ENCODE data around the gene FAM89B.

Gene FAM89B

GRCh38 chr11:65583589-65583988, 11.3 kb downstream of the FAM89B start:
- no peak overlapping the region for H3K4me3 ChIP-seq (ENCODE audit: low read length)
- no peak for DNase-seq (ENCODE audit: low read depth, low spot score)

GRCh38 chr11:65584106-65584505, 11.8 kb downstream of the FAM89B start:
- no peak overlapping the region for H3K4me3 ChIP-seq (ENCODE audit: low read length)

GRCh38 chr11:65584723-65585171, 12.4 kb downstream of the FAM89B start:
- no peak overlapping the region for H3K4me3 ChIP-seq (ENCODE audit: low read length)
- DNase-seq (ENCODE audit: low read depth, low spot score): no peak

More at GRCh38 chr11:65584106-65584505, 11.8 kb downstream of the FAM89B start:
- DNase-seq (ENCODE audit: low read depth, low spot score): no peak

DNA sequence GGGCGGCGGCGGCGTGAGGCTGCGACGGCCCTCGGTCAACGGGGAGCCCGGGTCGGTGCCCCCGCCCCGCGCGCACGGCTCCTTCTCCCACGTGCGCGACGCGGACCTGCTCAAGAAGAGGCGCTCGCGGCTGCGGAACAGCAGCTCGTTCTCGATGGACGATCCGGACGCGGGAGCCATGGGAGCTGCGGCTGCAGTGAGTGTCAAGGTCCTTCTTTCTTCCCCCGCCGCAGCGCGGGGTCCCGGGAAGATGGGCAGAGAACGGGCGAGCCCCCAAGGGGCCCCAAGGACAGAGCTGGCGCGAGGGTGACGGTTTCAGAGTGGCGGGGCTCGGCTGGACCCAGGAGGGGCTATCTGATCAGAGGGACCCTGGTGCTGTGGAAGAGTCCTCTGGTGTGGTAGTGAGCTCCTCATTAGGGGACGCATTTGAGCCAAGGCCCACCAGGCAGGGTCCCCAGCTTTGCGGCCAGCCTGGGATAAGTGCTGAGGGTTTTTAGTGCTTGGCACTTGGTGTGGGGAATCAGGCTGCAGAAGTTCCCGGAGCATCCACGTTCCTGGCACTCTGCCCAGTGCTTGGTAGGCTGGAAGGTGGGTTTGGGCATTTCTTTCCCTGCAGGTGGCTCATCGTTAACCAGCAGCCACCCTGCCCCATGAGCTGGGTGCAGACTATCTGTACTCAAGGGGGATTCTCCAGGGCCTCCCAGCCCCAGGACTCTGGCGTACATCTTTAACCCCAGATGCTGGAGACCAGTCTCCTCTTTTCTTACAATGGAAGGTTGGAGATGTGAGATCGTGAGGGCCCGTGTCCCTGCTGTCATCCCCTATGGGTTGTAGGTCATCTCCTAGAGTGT, 13.3 kb downstream of the FAM89B start:
- no peak overlapping the region for H3K4me3 ChIP-seq (ENCODE audit: low read length)
- DNase-seq (ENCODE audit: low read depth, low spot score): no peak

DNA sequence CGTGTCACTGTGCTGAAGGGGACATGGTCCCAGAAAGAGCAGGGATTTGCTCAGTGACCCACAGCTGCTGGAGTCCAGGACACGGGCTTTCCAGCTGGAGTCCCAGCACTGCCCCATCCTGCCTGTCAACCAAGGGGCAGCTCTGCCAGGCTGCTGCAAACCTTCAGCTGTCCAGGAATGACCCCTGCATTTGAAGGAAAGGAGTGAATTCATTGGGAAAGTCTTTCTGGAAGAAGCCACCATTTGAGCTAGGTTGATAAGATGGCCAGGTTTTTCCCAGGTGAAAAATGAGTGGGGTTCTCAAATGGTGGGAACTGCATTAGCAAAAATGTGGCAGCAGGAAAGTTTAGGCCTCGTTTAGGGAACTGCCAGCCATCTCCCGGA, 13.9 kb downstream of the FAM89B start:
- no peak overlapping the region for H3K4me3 ChIP-seq (ENCODE audit: low read length)
- DNase-seq (ENCODE audit: low read depth, low spot score): no peak

- no peak for DNase-seq (ENCODE audit: low read depth, low spot score)
- H3K4me3 ChIP-seq (ENCODE audit: low read length): no peak overlapping the region
These were observed 14.3 kb downstream of the FAM89B start for GRCh38 chr11:65586676-65587075.

- DNase-seq (ENCODE audit: low read depth, low spot score): peak; percentile 40
- H3K4me3 ChIP-seq (ENCODE audit: low read length): no peak overlapping the region
These were observed 16.1 kb downstream of the FAM89B start for GRCh38 chr11:65588199-65589054.

DNA sequence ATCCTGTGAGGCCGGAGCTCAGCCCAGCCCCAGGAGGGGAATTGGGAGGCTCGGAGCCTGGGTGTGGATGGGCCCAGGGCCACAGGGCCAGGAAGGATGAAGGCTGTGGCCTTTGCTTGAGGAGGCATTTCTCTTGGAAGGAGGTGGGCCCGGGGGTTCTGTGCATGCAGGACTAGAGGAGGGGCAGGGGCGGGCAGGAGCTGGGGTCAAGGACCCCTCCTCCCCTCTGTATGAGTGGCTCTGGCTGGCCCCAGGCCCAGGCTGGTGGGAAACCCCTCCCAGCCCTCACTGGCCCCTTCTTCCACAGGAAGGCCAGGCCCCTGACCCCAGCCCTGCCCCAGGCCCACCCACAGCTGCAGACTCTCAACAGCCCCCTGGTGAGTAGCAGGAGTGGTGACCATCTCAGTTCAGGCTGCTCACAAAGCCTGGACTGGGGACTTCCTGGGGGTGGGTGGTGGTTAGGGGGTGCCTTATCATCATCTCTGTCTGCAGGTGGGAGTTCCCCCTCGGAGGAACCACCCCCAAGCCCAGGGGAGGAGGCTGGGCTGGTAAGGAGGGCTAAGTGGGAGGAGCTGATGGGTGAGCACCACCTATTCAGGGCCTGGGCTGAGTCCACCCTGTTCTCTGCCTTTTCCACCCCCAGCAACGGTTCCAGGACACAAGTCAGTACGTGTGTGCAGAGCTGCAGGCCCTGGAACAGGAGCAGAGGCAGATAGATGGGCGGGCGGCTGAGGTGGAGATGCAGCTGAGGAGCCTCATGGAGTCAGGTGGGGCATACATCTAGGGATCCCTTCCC, 17.3 kb downstream of the FAM89B start:
- no peak overlapping the region for H3K4me3 ChIP-seq (ENCODE audit: low read length)
- peak; percentile 19 for DNase-seq (ENCODE audit: low read depth, low spot score)

- H3K4me3 ChIP-seq (ENCODE audit: low read length): no peak overlapping the region
- DNase-seq (ENCODE audit: low read depth, low spot score): no peak
These were observed 18.0 kb downstream of the FAM89B start for GRCh38 chr11:65590240-65590738.

DNA sequence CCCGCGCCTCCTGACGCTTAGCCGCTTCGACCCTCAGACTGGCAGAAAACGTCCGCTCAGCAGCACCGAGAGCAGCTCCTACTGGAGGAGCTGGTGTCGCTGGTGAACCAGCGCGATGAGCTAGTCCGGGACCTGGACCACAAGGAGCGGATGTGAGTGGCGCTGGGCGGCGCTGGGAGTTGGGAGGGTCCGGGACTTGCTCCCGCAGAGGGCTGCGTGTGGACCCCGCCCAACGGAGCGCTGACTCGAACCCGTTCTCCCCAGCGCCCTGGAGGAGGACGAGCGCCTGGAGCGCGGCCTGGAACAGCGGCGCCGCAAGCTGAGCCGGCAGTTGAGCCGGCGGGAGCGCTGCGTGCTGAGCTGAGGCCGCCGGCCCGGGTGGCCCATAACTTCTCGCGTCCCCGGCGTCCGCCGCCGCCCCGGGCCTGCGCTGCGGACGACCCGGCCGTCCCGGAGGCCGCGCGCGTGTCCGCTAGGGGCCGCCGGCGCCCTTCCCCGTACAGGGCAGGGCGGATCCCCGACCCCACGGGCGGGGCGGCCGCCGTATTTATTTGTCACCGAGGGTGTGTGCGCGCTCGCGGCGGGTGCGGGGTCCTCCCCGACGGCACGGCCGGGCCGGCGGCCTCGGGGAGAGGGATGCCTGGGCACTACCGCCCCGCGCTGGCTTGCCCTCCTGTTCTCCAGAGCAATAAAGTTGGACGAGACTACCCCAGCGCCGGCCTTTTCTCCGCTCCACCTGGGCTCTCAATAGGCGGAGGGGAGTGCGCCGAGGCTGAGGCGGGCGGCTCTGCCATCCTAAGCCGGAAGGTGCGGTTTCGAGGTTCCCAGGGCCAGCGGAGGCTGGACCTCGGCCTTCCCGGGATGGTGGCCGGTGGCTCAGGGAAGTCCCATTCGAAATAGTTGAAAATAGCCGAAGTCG, 19.9 kb downstream of the FAM89B start:
- H3K4me3 ChIP-seq (ENCODE audit: low read length): no peak overlapping the region
- no peak for DNase-seq (ENCODE audit: low read depth, low spot score)

DNA sequence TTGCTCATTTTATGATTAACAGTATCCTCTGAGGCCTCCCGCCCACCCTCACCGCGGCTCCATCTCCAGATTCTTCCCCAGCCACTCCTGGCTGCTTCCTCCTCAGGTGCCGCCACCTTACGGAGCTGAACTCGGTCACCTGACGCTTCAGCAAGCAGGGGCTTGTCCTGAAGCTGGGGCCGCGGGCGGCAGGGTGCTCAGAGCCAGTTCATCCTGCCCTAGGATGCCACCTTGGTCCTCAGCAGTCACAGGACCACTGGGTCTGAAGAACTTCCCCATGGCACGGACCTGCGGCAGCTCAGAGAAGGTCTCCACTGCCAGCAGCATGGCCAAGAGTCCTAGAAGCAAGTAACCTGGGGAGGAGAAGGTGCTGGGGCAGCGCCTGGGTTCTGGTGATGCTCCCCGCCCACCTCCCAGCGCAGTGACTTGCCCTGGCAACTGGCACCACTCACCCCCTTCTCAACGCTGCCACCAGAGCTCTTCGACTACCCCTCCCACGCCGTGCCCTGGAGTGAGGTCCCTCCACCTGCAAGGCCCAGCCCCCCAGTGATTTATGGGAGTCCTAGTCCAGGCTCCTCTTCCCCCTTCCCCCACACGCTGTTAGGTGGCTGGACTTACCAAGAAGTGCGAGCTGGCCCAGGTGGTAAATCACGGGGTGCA, 20.6 kb downstream of the FAM89B start:
- DNase-seq (ENCODE audit: low read depth, low spot score): no peak
- no peak overlapping the region for H3K4me3 ChIP-seq (ENCODE audit: low read length)

- no peak for DNase-seq (ENCODE audit: low read depth, low spot score)
- H3K4me3 ChIP-seq (ENCODE audit: low read length): no peak overlapping the region
These were observed 21.4 kb downstream of the FAM89B start for GRCh38 chr11:65593518-65594414.

DNA sequence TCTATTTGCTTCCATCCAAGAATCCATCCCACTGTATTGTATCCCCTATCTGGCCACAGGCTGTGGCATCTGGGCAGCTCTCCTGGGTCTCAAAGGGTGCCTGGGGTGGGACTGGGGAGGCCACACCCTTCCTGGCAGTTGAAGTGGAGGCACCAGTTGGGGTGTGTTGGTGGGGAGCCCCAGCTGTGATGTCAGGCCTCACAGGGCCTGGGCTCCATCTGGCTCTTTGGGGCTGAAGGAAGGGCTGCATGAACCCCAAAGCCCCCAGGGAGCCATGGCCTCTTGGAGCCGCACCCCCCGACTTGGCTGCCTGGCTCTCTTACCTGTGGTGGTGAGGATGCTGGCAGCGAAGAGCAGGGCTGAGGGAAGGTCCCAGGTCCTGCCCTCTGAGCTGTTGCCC, 22.8 kb downstream of the FAM89B start:
- no peak overlapping the region for H3K4me3 ChIP-seq (ENCODE audit: low read length)
- no peak for DNase-seq (ENCODE audit: low read depth, low spot score)

GRCh38 chr11:65595543-65596281, 23.4 kb downstream of the FAM89B start, which contains the start of gene KCNK7:
Gene KCNK7, minus strand, starts transcription at chr11:65595800. Its CDS starts 28 bp downstream, at chr11:65595772.
- no peak for DNase-seq (ENCODE audit: low read depth, low spot score)
- H3K4me3 ChIP-seq (ENCODE audit: low read length): no peak within 1 kb of the TSS

DNA sequence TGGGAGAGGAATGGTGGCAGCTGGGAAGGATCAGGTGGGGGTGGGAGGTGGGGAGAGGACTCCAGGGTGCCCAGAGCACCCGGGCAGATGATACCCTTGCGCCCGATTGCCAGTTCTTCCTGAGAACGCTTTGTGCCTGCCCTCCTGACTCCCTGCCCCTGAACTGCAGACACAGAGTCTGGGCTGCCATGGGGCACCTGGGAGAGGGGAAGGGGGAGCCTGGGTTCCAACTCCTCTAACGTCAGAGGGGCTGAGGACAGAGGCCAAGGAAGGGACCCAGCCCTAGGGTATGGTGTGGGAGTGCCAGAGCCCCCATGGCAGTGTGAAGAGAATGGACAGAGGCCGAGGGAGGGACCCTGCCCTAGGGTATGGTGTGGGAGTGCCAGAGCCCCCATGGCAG, 24.2 kb downstream of the FAM89B start:
- DNase-seq (ENCODE audit: low read depth, low spot score): no peak
- H3K4me3 ChIP-seq (ENCODE audit: low read length): no peak overlapping the region

DNA sequence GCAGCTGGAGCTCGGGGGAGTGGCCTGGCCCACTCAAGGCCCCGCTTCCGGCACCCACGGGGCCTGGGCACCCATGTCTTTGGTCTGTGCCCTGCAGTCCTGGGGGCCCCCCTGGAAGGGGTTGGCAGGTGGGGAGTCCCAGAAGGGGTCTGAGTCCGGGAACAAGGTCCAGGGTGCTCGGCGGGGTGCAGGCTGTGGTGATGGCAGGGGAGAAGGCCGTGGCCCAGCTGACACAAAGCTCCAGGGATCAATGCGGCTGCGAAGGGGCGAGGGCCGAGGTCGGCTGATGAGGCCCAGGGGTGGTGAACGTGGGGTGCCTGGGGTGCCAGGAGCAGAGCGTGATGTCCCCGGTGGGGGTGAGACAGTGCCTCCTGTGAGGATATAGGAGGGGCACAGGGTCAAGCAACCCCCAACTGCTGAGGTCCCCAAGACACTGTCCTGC, 25.9 kb downstream of the FAM89B start:
- no peak overlapping the region for H3K4me3 ChIP-seq (ENCODE audit: low read length)
- no peak for DNase-seq (ENCODE audit: low read depth, low spot score)
